ENCODE data around the gene MAP3K10.

Gene MAP3K10

GRCh38 chr19:40233811-40234389 lies 42.7 kb downstream of the MAP3K10 start:
- DNase-seq (ENCODE audit: low read depth, low spot score): no peak

- no peak for DNase-seq (ENCODE audit: low read depth, low spot score)
Observed at GRCh38 chr19:40234429-40235237, 43.4 kb downstream of the MAP3K10 start.

- peak; percentile 50 for DNase-seq (ENCODE audit: low read depth, low spot score)
Observed at GRCh38 chr19:40235238-40236025, 44.2 kb downstream of the MAP3K10 start.

GRCh38 chr19:40236026-40236355 lies 44.8 kb downstream of the MAP3K10 start:
- no peak for DNase-seq (ENCODE audit: low read depth, low spot score)

DNA sequence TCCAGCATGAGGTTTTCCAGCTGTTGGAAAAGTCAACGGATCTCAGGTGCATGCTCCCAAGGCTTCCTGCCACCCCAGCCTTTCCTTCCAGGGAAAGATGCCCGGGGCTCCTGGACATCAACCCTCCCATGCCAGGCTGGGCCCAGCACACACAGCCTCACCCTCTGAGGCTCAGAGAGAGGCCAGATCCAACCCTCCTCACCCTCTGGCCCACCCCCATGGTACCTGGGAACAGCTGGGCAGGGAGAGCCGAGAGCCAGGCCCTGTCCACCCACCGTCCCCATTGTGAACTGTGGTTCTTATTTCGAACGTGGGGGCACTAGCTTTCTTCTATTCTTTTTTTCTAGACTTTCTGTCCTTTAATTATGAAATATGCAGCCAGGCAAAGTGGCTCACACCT lies 45.1 kb downstream of the MAP3K10 start:
- DNase-seq (ENCODE audit: low read depth, low spot score): no peak

- DNase-seq (ENCODE audit: low read depth, low spot score): no peak
Observed at GRCh38 chr19:40237791-40238190, 46.6 kb downstream of the MAP3K10 start.

DNA sequence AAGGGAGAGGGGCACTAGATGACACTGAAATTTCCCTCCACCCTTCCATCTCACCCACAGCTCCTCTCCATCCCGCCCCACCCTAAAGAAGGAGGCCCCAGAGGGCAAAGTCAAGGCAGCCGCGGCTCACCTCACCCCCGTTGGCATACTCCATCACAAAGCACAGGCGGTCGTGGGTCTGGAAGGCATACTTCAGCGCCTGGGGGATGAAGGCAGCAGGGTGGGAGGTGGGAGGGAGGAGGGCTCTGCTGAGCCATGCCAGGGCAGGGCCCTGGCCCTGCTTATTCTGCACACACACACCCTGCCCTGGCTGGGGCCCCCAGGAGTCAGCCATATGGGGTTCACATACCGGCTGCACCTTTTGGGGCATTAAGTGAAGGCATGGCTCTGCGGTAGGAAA lies 47.5 kb downstream of the MAP3K10 start:
- no peak for DNase-seq (ENCODE audit: low read depth, low spot score)

DNA sequence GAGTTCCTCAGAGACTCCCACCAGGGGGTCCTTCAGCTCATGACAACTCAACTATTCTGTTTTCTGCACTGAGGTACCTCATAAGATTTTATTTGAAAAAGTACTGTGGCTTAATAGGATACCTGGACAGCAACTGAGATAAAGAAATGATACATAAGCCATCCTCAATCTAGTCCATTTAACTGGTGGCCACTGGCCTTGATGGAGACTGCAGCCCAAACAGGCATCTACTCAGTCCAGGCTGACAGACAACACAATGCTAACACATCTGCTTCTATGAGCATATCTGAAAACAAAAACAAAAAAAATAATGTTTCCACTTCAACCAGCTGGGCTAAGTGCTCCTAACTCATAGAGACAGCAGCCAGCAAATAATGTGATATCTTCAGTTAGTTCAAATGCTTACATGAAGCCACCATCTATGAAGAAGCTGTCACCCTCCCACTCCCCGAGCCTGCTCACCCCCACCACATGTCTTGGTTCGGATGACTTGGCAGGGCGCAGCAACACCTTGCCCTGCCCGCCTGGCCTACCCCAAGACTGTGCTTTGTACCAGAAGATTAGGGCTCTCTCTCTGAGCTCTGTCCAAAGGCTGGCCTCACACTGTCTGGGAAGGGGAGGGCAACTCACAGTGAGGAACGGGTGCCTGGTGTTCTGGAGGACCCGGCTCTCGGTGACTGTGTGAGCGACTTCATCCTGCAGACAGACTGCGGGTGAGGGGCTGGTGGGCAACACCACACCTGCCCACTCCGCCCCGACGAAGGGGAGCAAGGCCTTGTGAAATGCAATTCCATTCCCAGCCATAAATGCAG lies 48.4 kb downstream of the MAP3K10 start:
- DNase-seq (ENCODE audit: low read depth, low spot score): no peak

- no peak for DNase-seq (ENCODE audit: low read depth, low spot score)
Observed at GRCh38 chr19:40240332-40240731, 49.1 kb downstream of the MAP3K10 start.

- no peak for DNase-seq (ENCODE audit: low read depth, low spot score)
Observed at GRCh38 chr19:40241125-40241808, 50.0 kb downstream of the MAP3K10 start.

- DNase-seq (ENCODE audit: low read depth, low spot score): no peak
Observed at GRCh38 chr19:40241809-40242384, 50.7 kb downstream of the MAP3K10 start.

DNA sequence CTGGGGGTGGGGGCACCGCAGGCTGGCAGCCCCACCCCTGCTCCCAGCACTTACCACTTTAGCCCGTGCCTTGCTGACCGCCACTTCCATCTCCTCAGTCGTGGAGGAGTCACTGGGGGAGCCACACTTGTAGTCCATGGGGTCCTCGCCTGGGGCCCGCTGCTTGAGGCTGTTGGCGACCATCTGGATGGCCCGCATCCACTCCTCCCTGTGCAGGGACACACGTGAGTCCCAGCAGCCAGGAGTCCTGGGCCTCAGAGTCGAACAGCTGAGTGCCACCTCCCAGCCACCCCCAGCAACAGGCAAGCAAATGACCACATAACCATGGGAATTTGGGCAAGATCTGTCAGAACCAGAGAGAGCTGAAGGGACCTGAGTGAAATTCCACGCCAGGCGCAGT lies 51.3 kb downstream of the MAP3K10 start:
- no peak for DNase-seq (ENCODE audit: low read depth, low spot score)

DNA sequence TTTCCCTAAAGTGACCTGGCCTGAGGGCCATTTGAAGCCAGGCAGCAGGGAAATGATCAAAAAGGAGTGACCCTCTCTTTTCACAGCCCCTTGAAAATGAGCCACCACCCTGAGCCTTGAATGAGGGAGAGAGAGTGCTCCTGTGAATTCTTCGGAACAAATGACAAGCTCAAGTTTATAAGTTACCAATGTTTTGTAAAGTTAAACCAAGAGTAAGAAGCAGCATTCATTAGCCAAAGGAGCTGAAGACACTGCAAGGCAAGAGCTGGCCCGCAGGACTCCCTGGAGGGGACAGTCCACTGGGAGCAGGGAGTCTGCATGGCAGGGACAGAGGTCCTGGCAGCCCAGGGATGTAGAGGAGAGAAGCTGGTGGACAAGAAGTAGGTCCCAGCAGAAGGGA lies 52.0 kb downstream of the MAP3K10 start:
- DNase-seq (ENCODE audit: low read depth, low spot score): no peak

- no peak for DNase-seq (ENCODE audit: low read depth, low spot score)
Observed at GRCh38 chr19:40244579-40245317, 53.5 kb downstream of the MAP3K10 start.

GRCh38 chr19:40245506-40246128 lies 54.4 kb downstream of the MAP3K10 start:
- DNase-seq (ENCODE audit: low read depth, low spot score): no peak

DNA sequence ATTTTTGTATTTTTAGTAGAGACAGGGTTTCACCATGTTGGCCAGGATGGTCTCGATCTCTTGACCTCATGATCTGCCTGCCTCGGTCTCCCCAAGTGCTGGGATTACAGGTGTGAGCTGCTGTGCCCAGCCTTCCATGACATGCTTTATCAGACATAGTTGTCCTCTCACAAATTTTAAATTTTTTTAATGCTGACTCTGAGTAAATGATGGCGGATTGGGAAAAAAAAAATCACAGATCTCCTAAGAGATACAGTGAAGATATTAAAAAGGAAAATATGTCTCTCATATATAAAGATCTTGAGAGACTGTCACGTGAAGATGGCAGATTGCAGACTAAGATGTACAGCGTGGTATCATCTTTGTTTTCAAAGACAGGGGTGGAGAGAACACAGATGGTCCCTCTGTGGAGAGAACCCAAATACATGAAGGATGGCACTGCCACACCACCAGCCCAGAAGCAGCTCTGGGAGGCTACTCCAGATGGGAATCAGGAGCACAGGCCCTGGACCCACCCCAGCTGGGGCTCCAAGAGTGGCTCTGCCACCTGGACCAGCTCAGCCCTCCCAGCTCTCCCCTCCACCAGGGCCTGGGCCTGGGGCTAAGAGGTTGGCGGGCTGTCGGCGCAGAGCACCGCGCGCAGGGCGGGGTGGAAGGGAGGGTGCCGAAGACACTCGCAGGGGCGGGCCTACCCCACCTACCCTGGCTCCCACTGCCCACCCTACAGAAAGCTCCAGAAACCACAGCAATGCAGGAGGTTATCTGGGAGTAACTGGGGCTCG lies 55.3 kb downstream of the MAP3K10 start:
- no peak for DNase-seq (ENCODE audit: low read depth, low spot score)

- DNase-seq (ENCODE audit: low read depth, low spot score): no peak
Observed at GRCh38 chr19:40247178-40247577, 56.0 kb downstream of the MAP3K10 start.

DNA sequence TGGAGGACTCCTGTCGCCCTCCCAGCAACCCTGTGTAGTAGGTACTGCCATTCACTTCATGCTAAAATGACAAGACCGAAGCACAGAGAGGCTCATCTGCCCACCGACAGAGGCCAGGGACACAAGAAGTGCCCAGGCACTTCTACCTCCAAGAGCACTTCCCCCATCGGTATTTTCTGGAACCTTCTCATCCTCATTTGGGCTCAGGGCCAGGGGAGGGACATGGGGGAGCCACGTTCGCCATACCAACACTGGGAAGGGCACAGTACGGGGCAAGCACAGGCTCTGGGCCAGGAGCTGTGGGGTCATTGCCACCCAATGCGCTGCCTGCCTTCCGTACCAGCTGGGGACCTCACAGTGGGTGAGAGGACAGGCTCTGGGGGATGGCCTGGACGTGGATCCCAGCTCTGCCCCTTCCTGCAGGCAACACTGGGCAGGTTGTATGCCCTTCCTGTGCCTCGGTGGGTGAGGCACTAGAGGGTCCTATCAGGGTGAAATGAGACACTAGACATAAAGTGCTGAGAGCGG lies 56.6 kb downstream of the MAP3K10 start:
- DNase-seq (ENCODE audit: low read depth, low spot score): no peak

GRCh38 chr19:40249201-40249600 lies 58.0 kb downstream of the MAP3K10 start:
- no peak for DNase-seq (ENCODE audit: low read depth, low spot score)

Data from ELF-1 (cell line).